Astrocyte (in vitro differentiated cells and primary cell): ENCODE measurements around the gene XYLT1.

Experiments used
- EZH2 ChIP-seq: IDR thresholded peaks from 2 replicates; pipeline ENCODE4 v1.6.1; 2012; ENCODE audit warnings: mild to moderate bottlenecking, low read length, inconsistent platforms; ENCODE audit not compliant: insufficient read depth
- TF ChIP-seq, protein P1 (sequence below): IDR thresholded peaks from 2 replicates; pipeline ENCODE4 v1.5.1; 2011; ENCODE audit warnings: low read depth, mild to moderate bottlenecking, inconsistent platforms, low read length, moderate library complexity; ENCODE audit not compliant: insufficient read depth

DNA sequence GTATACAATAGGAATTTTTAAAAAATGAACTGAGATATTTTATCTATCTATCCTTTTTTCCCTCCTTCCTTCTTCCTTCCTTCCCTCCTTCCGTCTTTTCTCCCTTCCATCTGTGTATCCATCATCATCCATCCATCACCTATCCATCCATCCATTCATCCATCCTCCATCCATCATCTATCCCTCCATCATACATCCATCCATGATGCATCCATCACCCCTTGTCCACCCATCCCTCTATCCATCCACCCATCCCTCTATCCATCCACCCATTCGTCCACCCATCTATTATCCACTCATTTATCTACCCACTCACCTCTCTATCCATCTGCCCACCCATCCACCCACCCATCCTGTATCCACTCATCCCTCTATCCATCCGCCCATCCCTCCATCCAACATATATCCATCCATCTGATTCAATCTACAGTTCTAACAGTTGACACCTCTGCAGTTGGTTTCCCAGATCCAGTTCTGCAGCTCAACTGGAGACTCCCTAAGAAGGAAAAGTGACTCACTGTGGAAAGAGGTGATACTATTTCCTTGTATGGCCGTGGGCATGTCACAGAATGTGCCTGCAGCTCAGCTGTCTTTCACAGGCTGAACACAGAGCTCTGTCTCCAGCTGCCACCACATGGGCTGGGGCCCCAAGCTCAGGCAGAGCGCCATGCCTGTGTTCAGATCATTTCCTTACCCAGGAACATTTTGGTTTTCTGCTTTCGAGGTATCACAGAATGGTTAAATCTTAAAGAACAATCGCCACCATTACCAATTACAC lies 130.8 kb downstream of the XYLT1 start:
- TF ChIP-seq, protein P1, sequence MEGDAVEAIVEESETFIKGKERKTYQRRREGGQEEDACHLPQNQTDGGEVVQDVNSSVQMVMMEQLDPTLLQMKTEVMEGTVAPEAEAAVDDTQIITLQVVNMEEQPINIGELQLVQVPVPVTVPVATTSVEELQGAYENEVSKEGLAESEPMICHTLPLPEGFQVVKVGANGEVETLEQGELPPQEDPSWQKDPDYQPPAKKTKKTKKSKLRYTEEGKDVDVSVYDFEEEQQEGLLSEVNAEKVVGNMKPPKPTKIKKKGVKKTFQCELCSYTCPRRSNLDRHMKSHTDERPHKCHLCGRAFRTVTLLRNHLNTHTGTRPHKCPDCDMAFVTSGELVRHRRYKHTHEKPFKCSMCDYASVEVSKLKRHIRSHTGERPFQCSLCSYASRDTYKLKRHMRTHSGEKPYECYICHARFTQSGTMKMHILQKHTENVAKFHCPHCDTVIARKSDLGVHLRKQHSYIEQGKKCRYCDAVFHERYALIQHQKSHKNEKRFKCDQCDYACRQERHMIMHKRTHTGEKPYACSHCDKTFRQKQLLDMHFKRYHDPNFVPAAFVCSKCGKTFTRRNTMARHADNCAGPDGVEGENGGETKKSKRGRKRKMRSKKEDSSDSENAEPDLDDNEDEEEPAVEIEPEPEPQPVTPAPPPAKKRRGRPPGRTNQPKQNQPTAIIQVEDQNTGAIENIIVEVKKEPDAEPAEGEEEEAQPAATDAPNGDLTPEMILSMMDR, result no peak
- no peak for TF ChIP-seq EZH2
